Ureter (tissue), 1 donor: ENCODE results near the gene LCOR. TPM values are rescaled to one million over a fixed set of nuclear protein-coding genes. Genes with fewer than 3 reads are reported as not detected.

Experiments used
- DNase-seq: peaks from one replicate; pipeline ENCODE4 v3.0.0-alpha.2; 2020; ENCODE audit warnings: low spot score
- total RNA-seq: library from RNA; stranded (reverse); gene quantifications from one replicate; pipeline ENCODE4 v1.2.4, GENCODE V29; 2023
- donor health status: DM: yes; HTN: yes; CAD: no.

The LCOR gene
- total RNA-seq, 1 donor from 2014 or later: 88.7 TPM

DNA sequence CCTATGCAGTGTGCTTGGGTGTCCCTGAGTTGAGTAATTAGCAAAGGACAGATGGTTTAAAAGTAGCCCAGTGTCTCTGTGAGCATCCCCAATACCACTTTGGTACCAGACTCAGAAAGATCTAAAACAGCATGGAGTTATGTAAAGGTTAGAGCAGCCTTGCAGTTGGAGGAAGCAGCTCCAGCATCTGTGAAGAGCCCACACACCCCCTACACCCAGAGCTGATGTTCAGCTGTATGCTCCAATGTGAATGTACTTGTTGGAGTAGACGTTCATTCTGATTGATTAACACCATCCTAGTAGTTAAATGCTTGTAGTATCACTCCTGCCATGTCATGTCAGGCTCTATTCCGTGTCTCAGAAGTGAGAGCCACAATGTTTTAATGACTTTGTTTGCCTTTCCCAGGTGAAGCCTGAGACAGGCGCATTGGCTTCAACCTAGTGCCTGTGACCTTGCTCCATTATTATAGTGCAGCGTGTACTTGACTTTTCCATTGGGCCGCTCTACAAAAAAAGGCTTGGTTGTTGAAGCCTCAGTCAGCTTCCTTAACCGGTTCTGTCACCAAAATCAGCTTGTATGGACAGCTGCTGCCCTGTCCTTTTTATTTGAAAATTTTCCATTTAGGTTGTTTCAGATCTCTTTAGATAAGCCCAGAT lies 154.2 kb downstream of the LCOR start:
- DNase-seq: no peak

DNA sequence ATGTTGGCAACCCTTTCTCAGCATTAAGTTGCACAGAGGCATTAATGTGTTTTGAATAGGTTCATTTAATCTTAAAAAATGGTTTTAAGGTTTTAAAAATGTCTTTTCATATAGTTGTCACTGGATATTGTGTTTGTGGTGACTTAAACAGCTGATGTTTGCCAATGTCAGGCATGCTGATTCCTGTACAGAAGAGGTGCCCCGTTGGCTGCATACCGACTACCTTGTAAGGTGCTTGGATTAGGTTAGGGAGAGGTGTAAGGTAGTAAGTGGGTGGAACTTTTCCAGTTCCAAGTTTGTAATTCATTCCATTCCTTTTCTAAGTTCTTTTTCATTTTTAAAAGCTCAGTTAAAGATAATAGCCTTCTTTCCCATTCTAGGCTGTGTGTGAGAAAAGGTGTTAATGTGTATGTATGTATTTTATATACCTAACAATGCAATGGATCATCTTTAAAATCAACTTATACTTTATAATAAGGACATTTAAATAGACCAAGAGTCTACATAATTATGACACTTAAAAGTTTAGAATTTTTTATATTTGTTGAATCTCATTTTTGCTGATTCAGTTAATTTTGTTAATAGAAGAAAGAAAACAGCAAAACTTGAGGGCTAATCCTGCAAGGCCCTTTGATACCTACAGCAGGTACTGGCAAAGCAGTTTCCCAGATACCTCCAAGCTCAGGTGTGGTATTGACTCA lies 155.2 kb downstream of the LCOR start:
- DNase-seq: no peak

DNA sequence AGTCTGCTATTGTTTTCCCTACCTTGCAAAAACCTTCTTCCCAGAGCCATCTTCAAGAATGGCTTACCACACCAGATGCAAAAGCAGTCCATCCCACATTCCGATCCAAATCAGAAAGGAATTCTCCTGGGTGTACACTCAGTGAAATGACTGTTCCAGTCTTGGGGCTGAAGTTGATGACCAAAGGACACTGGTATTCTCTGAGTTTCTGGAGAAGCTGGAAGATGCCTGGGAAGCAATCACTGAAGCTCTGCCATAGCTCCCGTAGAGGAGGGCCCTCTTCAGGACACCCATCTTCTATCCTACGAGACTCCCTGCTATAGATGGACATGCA lies 155.7 kb downstream of the LCOR start:
- no peak for DNase-seq

DNA sequence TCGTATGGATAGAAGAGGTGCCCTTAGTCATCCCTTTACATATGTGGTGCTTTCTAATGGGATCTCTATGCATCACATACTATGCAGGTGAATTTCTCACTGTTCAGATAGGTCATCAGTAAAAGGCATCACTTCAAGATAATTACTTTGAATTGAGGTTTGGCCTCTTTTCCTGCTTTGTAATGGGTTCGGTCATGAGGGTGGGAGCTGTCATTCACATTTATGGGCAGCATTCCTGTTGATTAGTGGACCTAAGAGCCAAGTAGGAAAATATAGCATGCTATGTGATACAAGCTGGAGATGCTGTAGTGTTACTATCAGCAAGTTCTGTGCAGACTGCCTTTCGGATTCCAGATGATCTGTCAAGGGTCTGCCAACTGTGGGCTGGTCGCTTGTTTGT lies 156.3 kb downstream of the LCOR start:
- no peak for DNase-seq

DNA sequence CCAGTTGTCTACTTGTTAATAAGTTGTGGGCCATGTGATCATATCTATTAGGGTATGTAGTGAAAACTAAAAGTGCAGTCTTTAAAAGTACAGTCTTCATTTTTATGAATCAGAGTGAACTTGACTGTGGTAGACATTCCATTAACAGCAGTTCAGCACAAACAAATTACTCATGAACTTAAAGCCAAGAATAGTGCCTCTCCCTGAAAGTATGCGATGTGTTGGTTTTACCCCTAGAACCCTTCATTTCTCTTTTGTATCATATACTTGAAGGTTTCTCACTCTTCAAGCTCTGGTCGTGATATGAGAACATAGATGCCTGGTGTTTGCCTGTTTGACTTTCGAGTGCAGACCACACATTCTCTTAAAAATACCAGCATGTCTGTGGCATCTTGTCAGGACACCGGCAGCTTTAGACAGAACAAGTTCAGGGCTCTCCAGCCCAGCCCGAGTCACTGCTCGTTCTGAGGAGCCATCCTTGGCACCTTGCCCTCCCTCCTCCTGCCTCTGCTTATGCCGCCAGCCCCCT lies 159.3 kb downstream of the LCOR start:
- DNase-seq: no peak

DNA sequence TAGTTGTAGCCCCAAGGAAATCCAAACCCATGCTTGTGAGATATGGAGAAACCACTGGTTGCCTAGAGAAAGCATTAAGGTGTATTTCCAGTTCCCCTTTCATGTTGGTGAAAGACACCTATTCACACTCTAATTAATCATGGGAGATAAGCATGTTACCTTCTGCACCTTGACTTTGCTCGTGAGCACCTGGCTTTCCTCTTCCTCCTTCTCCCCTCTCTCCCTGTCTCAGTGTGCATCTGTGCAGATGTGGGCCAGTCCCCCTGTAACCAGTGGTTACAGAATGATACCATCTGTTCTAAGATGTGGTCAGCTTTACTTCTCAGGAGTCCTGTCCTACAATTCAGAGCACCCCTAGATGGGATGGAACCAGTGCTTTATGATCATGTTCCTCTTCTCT lies 160.6 kb downstream of the LCOR start:
- DNase-seq: no peak

DNA sequence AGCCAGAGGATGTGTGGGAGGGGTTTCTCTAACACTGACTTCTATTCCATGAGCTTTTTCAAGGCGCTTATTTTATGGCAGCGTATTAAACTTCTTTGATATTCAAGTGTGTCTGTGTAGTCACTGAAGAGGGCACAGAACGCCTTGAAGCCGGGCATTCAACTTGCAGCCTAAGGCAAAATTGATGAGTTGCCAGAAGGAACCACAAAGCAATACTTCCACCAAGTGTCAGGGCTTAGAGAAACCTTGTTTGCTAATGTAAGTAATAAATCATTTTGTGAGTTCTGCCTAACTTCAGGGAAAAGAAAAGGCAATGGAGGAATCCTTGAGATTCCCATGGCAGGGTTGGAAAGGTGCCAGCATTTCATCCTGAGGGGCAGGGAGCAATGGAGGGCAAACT lies 163.8 kb downstream of the LCOR start:
- DNase-seq: no peak

DNA sequence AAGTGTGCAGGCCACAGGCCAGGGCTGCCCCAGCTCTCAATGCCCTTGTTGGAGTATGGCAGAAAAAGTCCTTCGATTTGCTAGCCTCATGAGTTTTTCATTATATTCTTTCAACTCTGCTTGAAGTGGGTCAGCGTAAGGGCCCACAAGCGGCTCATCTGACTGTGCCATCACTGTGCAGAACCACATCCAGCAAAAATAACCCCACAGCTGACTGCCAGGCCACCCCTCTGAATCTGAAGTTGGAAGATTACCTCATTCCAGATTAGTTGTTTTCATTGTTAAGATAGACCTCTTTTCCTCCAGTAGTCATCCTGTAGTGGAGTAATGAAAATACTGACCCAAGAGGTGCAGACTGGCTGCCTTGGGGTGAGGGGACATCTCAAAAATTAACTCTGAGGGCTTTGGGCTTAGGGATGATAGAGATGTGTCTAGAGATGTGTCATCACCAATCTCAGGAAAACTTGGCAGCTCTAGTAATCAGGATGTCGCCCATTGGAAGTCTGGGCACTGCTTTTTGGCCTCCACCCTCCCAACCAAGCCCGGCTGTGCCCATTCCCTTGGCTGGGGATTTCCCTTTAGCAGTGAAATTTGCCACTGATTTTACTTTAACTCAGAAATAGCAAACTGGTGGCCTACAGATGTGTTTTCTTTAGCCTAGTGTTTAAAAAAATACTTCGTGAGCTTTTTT lies 164.3 kb downstream of the LCOR start:
- no peak for DNase-seq

DNA sequence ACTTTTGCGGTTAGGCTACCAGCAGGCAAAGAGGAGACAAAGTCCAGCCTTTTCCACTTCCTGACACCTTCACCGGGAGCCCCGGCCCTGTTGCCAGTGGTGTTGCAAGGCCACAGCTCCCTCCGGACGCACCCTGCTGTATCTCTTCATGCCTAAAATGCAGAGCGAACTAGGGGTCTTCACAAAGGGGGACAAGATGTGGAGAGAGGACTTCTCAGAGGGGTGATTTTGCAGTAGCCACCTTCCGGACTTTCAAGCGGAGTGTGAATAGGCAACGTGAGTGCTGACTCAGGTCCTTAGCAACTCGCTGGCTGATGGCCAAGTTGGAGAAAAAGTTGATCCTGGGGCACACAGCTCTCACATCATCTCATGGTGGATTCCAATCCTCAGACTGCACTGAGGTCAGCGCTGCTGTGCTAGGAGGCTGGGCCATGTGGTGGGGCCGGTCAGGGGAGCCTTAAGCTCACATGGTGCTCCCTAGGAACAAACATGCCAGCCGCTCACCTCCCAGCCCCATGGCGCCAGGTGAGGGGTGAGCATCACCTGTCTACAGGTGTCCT lies 166.3 kb downstream of the LCOR start:
- no peak for DNase-seq

DNA sequence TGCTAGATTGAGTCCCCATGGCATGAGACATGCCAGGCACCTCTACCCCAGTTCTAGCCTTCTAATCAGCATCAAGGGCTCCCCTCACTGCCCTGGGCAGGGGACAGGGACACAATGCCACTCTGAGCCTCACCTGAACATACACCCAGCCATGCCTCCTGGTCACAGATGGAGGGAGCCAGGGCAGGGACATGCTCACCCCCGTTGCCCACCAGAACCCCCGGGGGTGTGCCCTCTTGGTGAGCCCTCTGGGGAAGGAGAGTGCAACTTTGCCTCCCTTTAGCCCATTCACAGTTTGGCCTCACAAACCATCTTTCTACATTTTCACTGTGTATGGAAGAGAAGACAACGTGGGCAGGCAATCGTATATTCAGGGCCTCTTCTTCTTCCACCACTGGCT lies 167.2 kb downstream of the LCOR start:
- DNase-seq: no peak

DNA sequence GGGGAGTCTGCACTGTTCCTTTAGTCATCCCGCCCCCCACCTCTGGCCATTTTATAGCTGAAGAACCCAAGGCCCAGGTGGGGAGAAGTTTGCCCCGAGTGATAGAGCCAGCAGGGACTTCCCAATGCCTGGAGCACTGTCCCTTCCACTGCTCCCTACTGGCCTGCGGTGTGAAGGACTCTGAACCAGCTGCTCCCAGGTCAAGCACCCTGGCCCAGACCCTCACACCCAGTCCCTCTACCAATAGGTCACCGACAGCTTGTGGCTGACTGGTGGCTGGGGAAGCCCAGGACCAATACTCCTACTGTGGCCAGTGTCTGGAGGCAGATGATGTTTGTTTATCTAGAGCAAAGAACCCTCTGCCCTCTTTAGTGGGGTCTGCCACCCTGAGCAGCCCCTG lies 167.9 kb downstream of the LCOR start:
- no peak for DNase-seq

DNA sequence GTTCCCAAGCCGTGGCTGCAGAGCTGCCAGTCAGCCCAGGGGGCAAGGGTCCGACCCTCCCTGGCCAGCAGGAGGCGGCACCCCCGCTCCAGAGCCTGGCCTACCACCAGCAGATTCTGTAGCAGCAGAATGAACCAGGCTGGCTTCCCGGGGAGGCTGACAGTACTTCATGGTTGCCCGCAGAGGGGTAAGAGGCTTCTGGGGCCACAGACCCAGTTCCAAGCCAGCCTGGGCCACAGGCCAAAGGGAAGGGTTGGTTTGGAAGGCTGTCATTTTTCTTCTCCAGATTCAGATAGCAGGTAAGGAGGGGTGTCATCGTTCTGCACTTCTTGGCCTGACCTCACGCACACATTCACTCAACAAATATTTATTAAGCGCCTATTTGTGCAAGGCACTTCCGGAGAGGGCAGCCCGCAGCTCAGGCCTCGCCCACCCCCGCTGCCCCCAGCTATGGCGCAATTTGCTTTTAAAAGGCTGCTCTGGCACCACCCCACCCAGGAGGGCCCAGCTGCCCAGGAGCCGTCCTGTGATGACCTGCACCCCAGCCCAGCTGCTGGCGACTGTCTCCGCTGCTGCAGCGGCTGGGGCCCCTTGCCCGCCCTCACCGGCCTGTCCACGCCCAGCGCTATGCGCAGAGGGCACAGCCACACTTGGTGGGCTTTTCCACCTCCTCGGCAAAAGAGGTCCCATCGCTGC lies 168.5 kb downstream of the LCOR start:
- DNase-seq: no peak

DNA sequence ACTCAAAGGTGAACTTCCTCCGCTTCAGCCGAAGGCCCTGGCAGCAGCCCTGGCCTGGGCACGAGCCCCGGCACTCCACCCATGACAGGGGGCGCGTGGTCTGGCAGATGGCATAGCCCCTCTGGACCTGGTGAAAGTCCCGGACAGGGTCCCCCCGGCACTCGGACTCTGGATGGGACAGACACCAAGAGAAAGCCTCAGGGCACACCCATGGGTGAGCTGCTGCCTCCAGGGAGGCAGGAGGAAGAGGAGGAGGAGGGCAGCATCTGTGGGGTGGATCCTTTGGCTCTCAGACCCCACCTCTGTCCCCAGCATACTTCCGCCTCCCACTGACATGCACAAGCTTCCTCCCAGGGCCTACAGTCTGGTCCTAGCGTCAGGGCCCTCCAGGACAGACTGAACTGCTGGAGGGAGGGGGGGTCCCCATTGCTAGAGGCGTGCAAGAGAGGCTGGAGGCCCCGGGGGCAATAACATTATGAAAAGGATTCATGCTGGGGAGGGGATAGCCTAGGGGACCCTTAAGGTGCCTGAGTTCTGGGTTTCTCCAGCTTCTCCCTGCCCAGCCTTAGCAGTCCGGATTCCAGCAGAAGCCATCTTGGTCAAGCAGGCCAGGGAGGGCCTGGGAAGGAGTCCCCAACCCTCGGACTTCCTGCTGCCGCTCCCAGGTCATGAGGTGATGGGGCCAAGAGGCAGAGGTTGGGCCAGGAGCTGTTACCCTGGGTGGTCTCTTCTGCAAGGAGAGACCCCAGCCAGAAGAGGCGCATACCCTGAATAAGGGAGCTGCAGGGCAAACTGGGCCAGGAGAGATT lies 169.3 kb downstream of the LCOR start:
- DNase-seq: no peak

DNA sequence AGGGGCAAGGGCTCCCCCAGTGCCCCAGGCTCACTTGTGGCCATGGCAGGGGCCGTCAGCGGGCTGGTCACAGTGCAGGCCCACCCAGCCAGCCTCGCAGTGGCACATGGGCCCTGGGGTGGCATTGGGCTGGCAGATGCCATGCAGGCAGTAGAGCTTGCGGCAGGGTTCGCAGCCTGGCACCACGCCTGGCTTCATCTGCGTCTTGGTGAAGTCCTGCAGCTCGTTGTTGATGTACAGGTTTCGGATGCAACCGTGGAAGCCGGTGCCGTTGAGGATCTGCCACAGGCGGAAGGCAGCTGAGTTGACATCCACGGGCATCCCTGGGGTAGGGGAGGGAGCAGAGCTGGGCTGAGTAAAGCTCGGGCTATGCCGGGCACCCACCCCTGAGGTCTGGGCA lies 170.6 kb downstream of the LCOR start:
- no peak for DNase-seq

DNA sequence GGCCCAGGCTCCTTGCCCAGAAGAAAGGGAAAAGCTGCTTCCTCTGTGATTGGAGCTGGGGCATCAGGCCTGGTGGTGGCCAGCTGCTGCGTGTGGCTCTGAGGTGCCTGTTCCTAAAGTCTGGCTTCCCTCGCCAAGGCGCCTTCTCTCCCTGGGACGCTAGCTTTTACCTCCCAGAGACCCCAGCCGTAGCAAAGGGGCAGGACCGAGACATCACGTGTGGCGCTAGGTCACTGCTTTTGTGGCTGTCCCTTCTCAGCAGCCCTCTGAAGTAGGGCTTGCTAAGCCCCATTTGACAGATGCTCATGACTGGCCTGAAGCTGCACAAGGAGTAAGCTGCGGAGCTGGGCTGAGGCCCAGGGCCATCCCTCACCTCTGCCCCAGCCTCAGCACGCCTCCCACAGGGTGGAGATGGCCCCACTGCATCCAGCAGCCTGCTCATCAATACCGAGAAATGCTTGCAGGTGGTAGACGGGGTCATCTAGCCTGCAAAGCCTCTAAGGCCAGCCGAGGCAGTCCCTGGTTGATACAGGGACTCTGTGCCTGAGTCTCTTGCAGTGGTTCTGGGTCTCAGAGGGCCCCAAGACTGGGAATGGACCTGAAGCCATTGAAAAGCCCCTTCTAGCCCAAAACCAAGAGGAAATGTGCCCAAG lies 171.2 kb downstream of the LCOR start:
- no peak for DNase-seq

DNA sequence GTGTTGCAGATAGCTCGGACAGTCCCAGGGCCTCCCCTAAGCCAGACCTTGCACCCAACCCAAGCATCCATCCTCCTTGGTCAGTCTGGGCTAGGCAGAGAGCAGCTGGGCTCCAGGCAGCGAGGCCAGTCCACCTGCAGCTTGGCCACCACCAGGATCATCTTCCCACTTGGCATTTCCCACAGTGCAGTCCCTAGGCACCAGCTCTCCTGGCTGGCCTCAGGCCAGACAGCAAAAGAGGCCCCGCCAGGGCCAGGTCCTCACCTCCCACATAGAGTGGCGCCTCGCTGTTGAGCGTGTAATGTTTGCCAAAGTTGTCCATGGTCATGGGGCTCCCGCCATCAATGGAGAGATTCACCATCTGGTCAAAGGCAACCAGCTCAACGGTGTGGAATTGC lies 171.7 kb downstream of the LCOR start:
- no peak for DNase-seq

DNA sequence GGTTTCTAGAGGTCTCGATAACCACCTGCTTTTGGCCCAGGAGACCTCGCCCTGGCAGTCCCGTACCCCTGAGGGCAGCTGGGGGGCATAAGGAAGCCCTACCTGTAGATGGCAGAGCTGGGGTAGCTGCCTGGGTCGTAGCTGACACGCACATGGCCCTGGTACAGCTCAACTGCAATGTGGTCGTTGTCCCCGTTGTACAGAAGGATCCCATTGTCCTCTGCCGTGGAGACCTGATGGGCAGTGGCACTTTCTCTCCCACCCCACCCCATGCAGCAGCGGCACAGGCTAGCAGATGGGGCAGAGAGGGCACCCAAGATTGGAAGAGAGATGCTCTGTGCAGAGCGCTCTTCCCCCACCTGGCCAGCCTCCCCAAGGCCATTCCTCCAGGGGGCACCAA lies 172.5 kb downstream of the LCOR start:
- DNase-seq: no peak

DNA sequence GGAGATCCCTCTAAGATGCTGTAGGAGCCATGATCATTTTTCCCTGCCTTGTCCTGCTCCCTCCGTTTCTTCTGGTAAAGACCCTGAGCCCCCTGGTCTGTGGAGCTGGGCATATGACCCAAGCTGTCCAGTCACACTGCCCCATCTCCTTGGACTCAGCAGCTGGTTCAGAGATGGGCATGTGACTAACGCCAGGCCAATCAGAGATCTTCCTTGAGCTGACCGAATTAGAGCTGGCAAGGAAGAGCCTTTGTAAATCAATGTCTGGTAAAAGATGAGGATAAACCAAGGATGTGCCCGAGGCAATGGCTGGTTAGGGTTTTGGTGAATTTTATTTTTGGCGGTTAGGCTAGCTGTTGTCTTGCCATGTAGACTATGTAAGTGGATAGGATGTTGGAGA lies 173.3 kb downstream of the LCOR start:
- no peak for DNase-seq

DNA sequence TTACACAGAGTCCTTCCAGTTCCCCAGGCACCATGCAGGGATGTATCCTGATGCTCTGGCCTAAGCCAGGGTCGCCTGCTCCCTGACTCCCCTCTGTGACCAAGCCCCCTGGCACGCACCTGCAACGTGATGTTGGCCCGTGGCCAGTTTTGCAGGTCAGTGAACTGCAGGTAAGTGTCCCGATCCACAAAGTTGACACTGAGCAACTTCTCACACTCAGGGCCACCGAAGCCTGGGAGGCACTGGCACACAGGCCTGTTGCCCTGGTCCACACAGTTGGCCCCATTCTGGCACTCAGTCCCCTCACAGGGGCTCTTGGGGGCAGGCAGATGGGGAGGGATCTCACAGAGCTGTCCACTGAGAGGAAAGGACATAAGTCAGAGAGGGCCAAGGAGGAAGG lies 174.3 kb downstream of the LCOR start:
- DNase-seq: no peak

DNA sequence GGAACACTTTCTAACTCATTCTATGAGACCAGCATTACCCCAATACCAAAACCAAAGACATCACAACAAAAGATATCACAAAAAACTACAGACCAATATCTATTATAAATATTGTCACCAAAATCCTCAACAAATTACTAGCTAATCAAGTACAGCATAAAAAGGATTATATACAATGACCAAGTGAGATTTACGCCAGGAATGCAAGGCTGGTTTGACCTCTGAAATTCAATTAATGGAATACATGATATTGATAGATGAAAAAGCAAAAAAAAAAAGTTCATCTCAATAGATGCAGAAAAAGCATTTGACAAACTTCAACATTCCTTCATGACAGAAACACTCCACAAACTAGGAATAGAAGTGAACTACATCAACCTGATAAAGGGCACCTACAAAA lies 175.3 kb downstream of the LCOR start:
- no peak for DNase-seq

DNA sequence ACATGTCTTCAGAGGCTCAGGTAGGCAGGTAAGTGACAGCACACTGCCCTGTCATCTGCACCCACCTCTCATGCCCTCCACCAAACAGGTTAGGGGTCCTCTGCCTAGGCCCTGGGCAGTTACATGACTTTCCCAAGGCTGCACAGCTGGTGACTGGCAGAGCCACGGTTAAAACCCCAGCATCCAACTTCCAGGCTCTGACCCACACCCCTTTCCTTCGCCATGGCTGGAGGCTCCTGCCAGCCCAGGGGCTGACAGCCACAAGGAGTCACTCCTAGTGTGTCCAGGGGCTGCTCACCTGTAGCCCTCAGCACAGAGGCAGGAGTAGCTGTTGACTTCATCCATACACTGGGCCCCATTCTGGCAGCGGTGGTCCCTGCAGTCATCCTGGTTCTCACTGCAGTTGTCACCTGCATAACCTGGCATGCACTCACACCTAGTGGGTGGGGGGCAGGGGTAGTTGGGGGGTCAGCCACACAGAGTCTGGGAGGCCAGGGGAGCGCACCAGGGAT lies 178.7 kb downstream of the LCOR start:
- DNase-seq: no peak
